H9 (cell line): ENCODE results near the gene FBXO31. TPM values are rescaled to one million over a fixed set of nuclear protein-coding genes. Genes with fewer than 3 reads are reported as not detected.

Experiments used
- DNase-seq: peaks from one replicate; pipeline ENCODE4 v3.0.0-alpha.2; 2017
- H2AFZ ChIP-seq: one replicate; pipeline ENCODE4 v1.6.1; 2013; ENCODE audit warnings: mild to moderate bottlenecking, low read length, control low read depth, moderate library complexity
- H2AK5ac ChIP-seq: 2 replicates; pipeline ENCODE4 v1.6.1; 2013; ENCODE audit warnings: low read length, control low read depth, mixed read lengths; ENCODE audit not compliant: insufficient read length
- H2BK120ac ChIP-seq: one replicate; pipeline ENCODE4 v1.6.1; 2013; ENCODE audit warnings: low read depth, mild to moderate bottlenecking, low read length, control low read depth, inconsistent platforms; ENCODE audit not compliant: poor library complexity, severe bottlenecking
- H2BK12ac ChIP-seq: 2 replicates; pipeline ENCODE4 v1.6.1; 2013; ENCODE audit warnings: low read length, control low read depth, mixed read lengths, low read depth; ENCODE audit not compliant: insufficient read length
- H2BK15ac ChIP-seq: 2 replicates; pipeline ENCODE4 v1.6.1; 2013; ENCODE audit warnings: low read depth, low read length, control low read depth
- H2BK20ac ChIP-seq: one replicate; pipeline ENCODE4 v1.6.1; 2013; ENCODE audit warnings: low read depth, mild to moderate bottlenecking, low read length, control low read depth, inconsistent platforms; ENCODE audit not compliant: poor library complexity, severe bottlenecking
- H2BK5ac ChIP-seq: 2 replicates; pipeline ENCODE4 v1.6.1; 2013; ENCODE audit warnings: low read length, control low read depth, mixed read lengths; ENCODE audit not compliant: insufficient read length
- H3K14ac ChIP-seq: 2 replicates; pipeline ENCODE4 v1.6.1; 2013; ENCODE audit warnings: low read length, control low read depth; ENCODE audit not compliant: insufficient read depth
- H3K18ac ChIP-seq: 2 replicates; pipeline ENCODE4 v1.6.1; 2013; ENCODE audit warnings: low read depth, mild to moderate bottlenecking, mixed read lengths, low read length, control low read depth; ENCODE audit not compliant: insufficient read length
- H3K23ac ChIP-seq: 2 replicates; pipeline ENCODE4 v1.6.1; 2013; ENCODE audit warnings: low read length, control low read depth, mixed read lengths, low read depth; ENCODE audit not compliant: insufficient read length
- H3K23me2 ChIP-seq: 2 replicates; pipeline ENCODE4 v1.6.1; 2013; ENCODE audit warnings: low read depth, mild to moderate bottlenecking, mixed read lengths, low read length, control low read depth; ENCODE audit not compliant: insufficient read length, poor library complexity, severe bottlenecking
- H3K27ac ChIP-seq: 2 replicates; pipeline ENCODE4 v1.5.1; 2013; ENCODE audit warnings: low read length, control low read depth, mixed read lengths, low read depth; ENCODE audit not compliant: insufficient read length
- H3K27me3 ChIP-seq: 2 replicates; pipeline ENCODE4 v1.6.1; 2013; ENCODE audit warnings: low read length, control low read depth, inconsistent platforms; ENCODE audit not compliant: insufficient read depth
- H3K4ac ChIP-seq: 2 replicates; pipeline ENCODE4 v1.6.1; 2013; ENCODE audit warnings: low read depth, mild to moderate bottlenecking, control low read depth, inconsistent platforms, low read length, moderate library complexity
- H3K4me1 ChIP-seq: 2 replicates; pipeline ENCODE4 v1.6.1; 2013; ENCODE audit warnings: low read length, control low read depth, inconsistent platforms; ENCODE audit not compliant: insufficient read depth
- H3K4me2 ChIP-seq: 2 replicates; pipeline ENCODE4 v1.6.1; 2013; ENCODE audit warnings: low read length, control low read depth, mixed read lengths; ENCODE audit not compliant: insufficient read length, insufficient read depth
- H3K56ac ChIP-seq: 2 replicates; pipeline ENCODE4 v1.6.1; 2013; ENCODE audit warnings: low read depth, mild to moderate bottlenecking, mixed read lengths, low read length, control low read depth; ENCODE audit not compliant: insufficient read length
- H3K79me1 ChIP-seq: 2 replicates; pipeline ENCODE4 v1.6.1; 2013; ENCODE audit warnings: low read depth, mild to moderate bottlenecking, moderate library complexity, low read length, control low read depth, inconsistent platforms; ENCODE audit not compliant: insufficient read depth, poor library complexity, severe bottlenecking
- H3K79me2 ChIP-seq: 2 replicates; pipeline ENCODE4 v1.6.1; 2013; ENCODE audit warnings: low read length, control low read depth, inconsistent platforms; ENCODE audit not compliant: insufficient read depth
- H3K9ac ChIP-seq: 2 replicates; pipeline ENCODE4 v1.6.1; 2013; ENCODE audit warnings: low read length, control low read depth, mixed read lengths; ENCODE audit not compliant: insufficient read length; ENCODE audit errors: extremely low read depth
- H3K9me3 ChIP-seq: one replicate; pipeline ENCODE4 v1.6.1; 2013; ENCODE audit warnings: low read depth, low read length, inconsistent platforms; ENCODE audit not compliant: control insufficient read depth
- H3T11ph ChIP-seq: one replicate; pipeline ENCODE4 v1.6.1; 2013; ENCODE audit warnings: mild to moderate bottlenecking, low read length, control low read depth, inconsistent platforms
- H4K20me1 ChIP-seq: one replicate; pipeline ENCODE4 v1.6.1; 2013; ENCODE audit not compliant: control insufficient read depth, insufficient read length, insufficient read depth
- H4K5ac ChIP-seq: 2 replicates; pipeline ENCODE4 v1.6.1; 2013; ENCODE audit warnings: low read depth, mild to moderate bottlenecking, mixed read lengths, low read length, control low read depth; ENCODE audit not compliant: insufficient read length
- H4K8ac ChIP-seq: replicated peaks from 2 replicates; pipeline ENCODE4 v1.6.1; 2013; ENCODE audit warnings: low read length, control low read depth, mixed read lengths, low read depth; ENCODE audit not compliant: insufficient read length
- H4K91ac ChIP-seq: 2 replicates; pipeline ENCODE4 v1.6.1; 2013; ENCODE audit warnings: low read depth, mild to moderate bottlenecking, moderate library complexity, mixed read lengths, low read length, control low read depth; ENCODE audit not compliant: insufficient read length
- H3K27ac Mint-ChIP-seq, 3 experiments: 2 replicates in 2 of 3; 3 replicates in 1 of 3; pipeline ENCODE4 v1.8.0; 2020 to 2021; ENCODE audit warnings: mixed read lengths in 3 of 3, mild to moderate bottlenecking in 1 of 3, moderate library complexity in 1 of 3
- H3K27me3 Mint-ChIP-seq: 2 replicates; pipeline ENCODE4 v1.8.0; 2021; ENCODE audit warnings: low read depth, mild to moderate bottlenecking, moderate library complexity, mixed read lengths
- H3K36me3 Mint-ChIP-seq, 3 experiments: 2 replicates in 2 of 3; 3 replicates in 1 of 3; pipeline ENCODE4 v1.8.0; 2020 to 2021; ENCODE audit warnings: low read depth in 3 of 3, mixed read lengths in 3 of 3; ENCODE audit not compliant: insufficient read depth in 1 of 3
- H3K4me1 Mint-ChIP-seq, 2 experiments: 2 replicates each; pipeline ENCODE4 v1.8.0; 2020; ENCODE audit warnings: mixed read lengths in 2 of 2
- H3K4me3 Mint-ChIP-seq, 2 experiments: 2 replicates in 1 of 2; 3 replicates in 1 of 2; pipeline ENCODE4 v1.8.0; 2020 to 2021; ENCODE audit warnings: mild to moderate bottlenecking in 2 of 2, mixed read lengths in 2 of 2, moderate library complexity in 1 of 2
- H3K9me3 Mint-ChIP-seq, 2 experiments: 2 replicates in 1 of 2; 3 replicates in 1 of 2; pipeline ENCODE4 v1.8.0; 2020; ENCODE audit warnings: mild to moderate bottlenecking in 2 of 2, mixed read lengths in 2 of 2, moderate library complexity in 1 of 2
- CTCF ChIP-seq: fragments of 200-600 bp; sonication (generic); conservative IDR thresholded peaks from 3 replicates; pipeline ENCODE4 v1.8.0; 2021; ENCODE audit warnings: antibody characterized with exemption, mild to moderate bottlenecking
- WGBS: extraction: QIAGEN DNeasy Blood & Tissue Kit; methylation state at CpG from one replicate; pipeline ENCODE4 v1.1.7; 2013; ENCODE audit warnings: missing lambda C conversion rate, low lambda C conversion rate, mixed read lengths; ENCODE audit not compliant: insufficient read length; ENCODE audit errors: extremely low coverage; 5-methylcytosine and 5-hydroxymethylcytosine counted together
- total RNA-seq: library from RNA; stranded (reverse); gene quantifications from 2 replicates; pipeline ENCODE4 v1.2.1, GENCODE V29; 2021

The FBXO31 gene
- total RNA-seq, 1 experiment from 2014 or later, result 24.2 TPM

DNA sequence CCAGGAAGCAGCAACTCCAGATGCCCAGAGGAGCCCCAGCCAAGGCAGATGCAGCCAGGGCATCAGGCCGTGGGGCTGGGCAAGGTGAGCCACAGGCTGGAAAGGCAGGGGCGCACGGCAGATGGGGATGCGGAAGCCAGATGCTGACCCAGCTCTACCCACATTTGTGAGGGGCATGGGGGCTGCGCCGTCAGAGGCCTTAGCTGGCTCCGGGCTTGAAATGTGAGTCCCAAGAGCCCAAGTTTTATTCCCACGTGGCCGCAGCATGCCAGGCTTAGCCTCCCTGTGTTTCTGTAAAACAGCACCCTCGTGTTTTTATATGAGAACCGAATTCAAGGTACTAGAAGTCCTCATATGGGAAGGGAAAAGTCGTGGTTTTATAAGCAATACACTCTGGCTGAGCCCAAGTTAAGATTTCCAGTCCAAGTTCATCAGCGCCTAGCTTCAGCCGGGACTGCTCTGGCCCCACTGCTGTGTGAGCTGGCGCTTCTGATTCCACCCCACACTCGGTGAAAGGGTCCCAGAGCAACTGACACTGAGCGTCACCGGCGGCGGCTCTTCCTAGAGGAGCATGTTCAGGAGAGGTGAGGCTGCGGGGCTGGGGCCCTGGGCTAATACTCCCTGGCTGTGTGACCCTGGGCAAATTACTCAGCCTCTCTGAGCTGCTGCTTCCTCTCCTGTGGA, 59.7 kb downstream of the FBXO31 start:
- Histone ChIP-seq H4K91ac (no peak overlapping the region), H2AFZ (no peak overlapping the region), H2BK120ac (no peak overlapping the region), H3K9me3 (no peaks in the 10 kb centered on the region), H2BK20ac (no peak overlapping the region), H4K8ac (no peak overlapping the region), H3K27ac (no peak overlapping the region), H3T11ph (no peak overlapping the region), H3K4ac (no peak overlapping the region), H3K56ac (no peak overlapping the region), H3K79me1 (no peaks in the 10 kb centered on the region), H3K18ac (no peak overlapping the region), H4K5ac (no peak overlapping the region), H3K14ac (no peak overlapping the region), H2BK15ac (no peak overlapping the region), H3K23ac (no peak overlapping the region), H2AK5ac (no peak overlapping the region), H4K20me1 (no peaks in the 10 kb centered on the region), H3K27me3 (no peaks in the 10 kb centered on the region), H3K23me2 (no peaks in the 10 kb centered on the region), H3K9ac (no peak overlapping the region), H2BK5ac (no peak overlapping the region), H3K79me2 (no peaks in the 10 kb centered on the region), H2BK12ac (no peak overlapping the region), H3K4me2 (no peak overlapping the region), H3K4me1 (no peaks in the 10 kb centered on the region)
- Mint-ChIP-seq H3K27ac (peak overlapping the region in 1 of 3 experiments; percentile 78; a peak in 2 of 7 replicates), H3K4me1 (peaks cover 0 to 3% of the 10 kb centered on the region in 2 experiments; a peak in 2 of 4 replicates), H3K4me3 (no peak overlapping the region), H3K36me3 (peaks cover 0 to 1% (median 0%) of the 10 kb centered on the region in 3 experiments; a peak in 2 of 7 replicates), H3K27me3 (no peaks in the 10 kb centered on the region), H3K9me3 (no peaks in the 10 kb centered on the region)
- DNase-seq, result no peak
- WGBS, result no CpG with 5 or more reads among the region's 21 CpGs
- TF ChIP-seq CTCF, result no peak
